OCI-LY3 (cell line): ENCODE measurements around the gene GNAQ.

ENCODE experiments used
- EZH2phosphoT487 ChIP-seq: fragments of 200-600 bp; shearing (Covaris generic); IDR thresholded peaks from 2 replicates; pipeline ENCODE4 v1.6.1; 2018; ENCODE audit warnings: antibody characterized with exemption, mixed run types, low read depth
- TF ChIP-seq, protein P1 (sequence below): fragments of 200-600, 300-600 bp; sonication (generic); IDR thresholded peaks from 2 replicates; pipeline ENCODE4 v1.5.1; 2014; ENCODE audit warnings: antibody characterized with exemption, low read length, low read depth

DNA sequence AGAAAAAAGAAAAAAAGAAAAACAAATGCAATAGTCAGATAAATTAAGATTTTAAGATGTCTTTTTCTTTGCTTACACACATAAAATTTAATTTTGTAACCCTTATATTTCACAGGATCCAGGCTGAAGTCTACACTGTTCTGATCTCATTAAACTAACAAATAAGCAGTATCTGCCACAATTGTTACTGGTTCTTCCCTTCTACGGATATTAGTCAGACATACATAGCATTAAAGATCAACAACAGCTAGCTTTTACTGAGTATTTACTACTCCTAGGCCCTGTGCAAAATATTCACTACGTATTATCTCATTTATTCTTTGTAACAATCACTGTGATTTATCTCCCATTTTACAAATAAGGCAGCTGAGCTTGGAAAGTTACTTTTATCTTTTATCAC lies 34.9 kb downstream of the GNAQ start:
- TF ChIP-seq, protein P1, sequence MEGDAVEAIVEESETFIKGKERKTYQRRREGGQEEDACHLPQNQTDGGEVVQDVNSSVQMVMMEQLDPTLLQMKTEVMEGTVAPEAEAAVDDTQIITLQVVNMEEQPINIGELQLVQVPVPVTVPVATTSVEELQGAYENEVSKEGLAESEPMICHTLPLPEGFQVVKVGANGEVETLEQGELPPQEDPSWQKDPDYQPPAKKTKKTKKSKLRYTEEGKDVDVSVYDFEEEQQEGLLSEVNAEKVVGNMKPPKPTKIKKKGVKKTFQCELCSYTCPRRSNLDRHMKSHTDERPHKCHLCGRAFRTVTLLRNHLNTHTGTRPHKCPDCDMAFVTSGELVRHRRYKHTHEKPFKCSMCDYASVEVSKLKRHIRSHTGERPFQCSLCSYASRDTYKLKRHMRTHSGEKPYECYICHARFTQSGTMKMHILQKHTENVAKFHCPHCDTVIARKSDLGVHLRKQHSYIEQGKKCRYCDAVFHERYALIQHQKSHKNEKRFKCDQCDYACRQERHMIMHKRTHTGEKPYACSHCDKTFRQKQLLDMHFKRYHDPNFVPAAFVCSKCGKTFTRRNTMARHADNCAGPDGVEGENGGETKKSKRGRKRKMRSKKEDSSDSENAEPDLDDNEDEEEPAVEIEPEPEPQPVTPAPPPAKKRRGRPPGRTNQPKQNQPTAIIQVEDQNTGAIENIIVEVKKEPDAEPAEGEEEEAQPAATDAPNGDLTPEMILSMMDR: no peak
- no peak for TF ChIP-seq EZH2phosphoT487
